C4-2B (cell line): ENCODE results near the gene TMEM161A.

ENCODE experiments used
- ZFX ChIP-seq: fragments of 450-650 bp; IDR thresholded peaks from 2 replicates; pipeline ENCODE4 v1.6.1; 2017
- TF ChIP-seq, protein P1 (sequence below): fragments of 450-650 bp; conservative IDR thresholded peaks from 2 replicates; pipeline ENCODE4 v1.5.1; 2017; ENCODE audit warnings: mild to moderate bottlenecking

DNA sequence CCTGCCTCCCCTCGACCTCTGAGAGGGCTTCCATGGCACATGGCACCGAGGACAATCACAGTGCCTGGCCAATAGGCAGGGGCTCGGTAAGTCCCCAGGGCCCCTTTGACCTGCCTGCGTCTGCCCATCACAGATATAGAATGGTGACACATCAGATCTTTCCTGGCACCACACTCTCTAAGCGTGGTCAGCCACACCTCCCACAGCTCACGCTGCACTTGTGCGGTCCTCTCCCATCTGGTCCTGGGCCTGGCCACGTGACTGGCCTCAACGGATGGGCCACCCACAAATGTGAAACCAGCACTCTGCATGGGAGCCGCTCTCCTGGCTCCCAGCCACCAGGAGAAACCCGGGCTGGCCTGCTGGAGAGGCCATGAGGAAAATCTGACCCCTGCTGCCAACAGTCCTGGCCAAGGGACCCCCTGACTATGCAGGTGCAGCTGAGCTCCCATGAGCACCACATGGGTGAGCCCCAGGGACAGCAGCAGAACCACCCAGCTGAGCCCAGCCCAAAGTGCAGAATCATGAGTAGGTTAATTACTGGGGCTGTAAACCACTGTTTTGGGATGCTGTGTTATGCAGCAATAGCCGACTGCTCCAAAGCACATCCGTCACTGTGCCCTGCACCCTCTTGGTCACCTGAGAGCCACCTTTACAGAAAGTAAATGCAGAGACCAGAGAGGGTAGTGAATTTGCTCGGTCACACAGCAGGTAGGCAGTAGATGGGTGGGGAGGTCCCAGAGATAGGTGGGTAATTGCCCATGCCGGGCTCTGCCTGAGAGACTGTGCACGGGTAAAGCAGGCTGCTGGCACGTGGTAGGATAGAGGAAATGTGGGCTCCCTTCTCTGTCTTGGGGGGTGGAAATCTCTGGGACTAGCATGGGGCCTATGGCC, 41.5 kb upstream of the TMEM161A start:
- TF ChIP-seq, protein P1, sequence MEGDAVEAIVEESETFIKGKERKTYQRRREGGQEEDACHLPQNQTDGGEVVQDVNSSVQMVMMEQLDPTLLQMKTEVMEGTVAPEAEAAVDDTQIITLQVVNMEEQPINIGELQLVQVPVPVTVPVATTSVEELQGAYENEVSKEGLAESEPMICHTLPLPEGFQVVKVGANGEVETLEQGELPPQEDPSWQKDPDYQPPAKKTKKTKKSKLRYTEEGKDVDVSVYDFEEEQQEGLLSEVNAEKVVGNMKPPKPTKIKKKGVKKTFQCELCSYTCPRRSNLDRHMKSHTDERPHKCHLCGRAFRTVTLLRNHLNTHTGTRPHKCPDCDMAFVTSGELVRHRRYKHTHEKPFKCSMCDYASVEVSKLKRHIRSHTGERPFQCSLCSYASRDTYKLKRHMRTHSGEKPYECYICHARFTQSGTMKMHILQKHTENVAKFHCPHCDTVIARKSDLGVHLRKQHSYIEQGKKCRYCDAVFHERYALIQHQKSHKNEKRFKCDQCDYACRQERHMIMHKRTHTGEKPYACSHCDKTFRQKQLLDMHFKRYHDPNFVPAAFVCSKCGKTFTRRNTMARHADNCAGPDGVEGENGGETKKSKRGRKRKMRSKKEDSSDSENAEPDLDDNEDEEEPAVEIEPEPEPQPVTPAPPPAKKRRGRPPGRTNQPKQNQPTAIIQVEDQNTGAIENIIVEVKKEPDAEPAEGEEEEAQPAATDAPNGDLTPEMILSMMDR, result no peak
- no peak for TF ChIP-seq ZFX
